DOHH2 (cell line): Measurements from ENCODE around the gene MRM1.
"Not testable (repeated sequence)": the region's sequence is repeated elsewhere in the genome, so short reads cannot be mapped to it uniquely, and the experiment has no call there.

Experiments
- H3F3A ChIP-seq: fragments of 200-600 bp; sonication (generic), shearing (Covaris generic); 2 replicates; pipeline ENCODE4 v1.6.0; 2016; ENCODE audit warnings: antibody characterized with exemption, mild to moderate bottlenecking; ENCODE audit not compliant: control insufficient read depth, insufficient read depth
- H3K27ac ChIP-seq: fragments of 200-600 bp; sonication (generic); 2 replicates; pipeline ENCODE4 v1.5.1; 2014; ENCODE audit warnings: low read depth, mild to moderate bottlenecking, low read length, moderate library complexity
- H3K27me3 ChIP-seq: fragments of 200-600 bp; sonication (generic); 2 replicates; pipeline ENCODE4 v1.6.1; 2014; ENCODE audit warnings: mild to moderate bottlenecking, low read length, mixed read lengths; ENCODE audit not compliant: control insufficient read depth
- H3K36me3 ChIP-seq: fragments of 200-600 bp; sonication (generic); 2 replicates; pipeline ENCODE4 v1.6.1; 2014; ENCODE audit warnings: mild to moderate bottlenecking, low read length, moderate library complexity, mixed read lengths; ENCODE audit not compliant: control insufficient read depth
- H3K4me1 ChIP-seq: fragments of 200-600 bp; sonication (generic); 2 replicates; pipeline ENCODE4 v1.6.1; 2014; ENCODE audit warnings: mild to moderate bottlenecking, low read length, mixed read lengths; ENCODE audit not compliant: control insufficient read depth
- H3K4me2 ChIP-seq: fragments of 200-600 bp; sonication (generic); 2 replicates; pipeline ENCODE4 v1.6.0; 2014; ENCODE audit warnings: mild to moderate bottlenecking, low read length, moderate library complexity
- H3K4me3 ChIP-seq: fragments of 200-600 bp; sonication (generic); 2 replicates; pipeline ENCODE4 v1.5.1; 2014; ENCODE audit warnings: mild to moderate bottlenecking, low read length, mixed read lengths
- H3K79me2 ChIP-seq: fragments of 200-600 bp; sonication (generic); 2 replicates; pipeline ENCODE4 v1.6.1; 2014; ENCODE audit warnings: mild to moderate bottlenecking, low read length, mixed read lengths; ENCODE audit not compliant: control insufficient read depth
- H3K9me2 ChIP-seq: fragments of 200-600 bp; sonication (generic); replicated peaks from 2 replicates; pipeline ENCODE4 v1.6.1; 2014; ENCODE audit warnings: mild to moderate bottlenecking, low read length, mixed read lengths; ENCODE audit not compliant: control insufficient read depth
- H3K9me3 ChIP-seq: fragments of 200-600 bp; sonication (generic); 2 replicates; pipeline ENCODE4 v1.6.1; 2014; ENCODE audit warnings: antibody characterized with exemption, low read length, mixed read lengths; ENCODE audit not compliant: control insufficient read depth, insufficient read depth
- H4K20me1 ChIP-seq: fragments of 200-600 bp; sonication (generic); 2 replicates; pipeline ENCODE4 v1.6.0; 2014; ENCODE audit warnings: low read depth, mild to moderate bottlenecking, antibody characterized with exemption, low read length, moderate library complexity; ENCODE audit not compliant: control insufficient read depth, insufficient read depth
- EZH2phosphoT487 ChIP-seq: fragments of 200-600 bp; sonication (generic); IDR thresholded peaks from 2 replicates; pipeline ENCODE4 v1.6.1; 2017; ENCODE audit warnings: borderline replicate concordance, mild to moderate bottlenecking, antibody characterized with exemption, low read length, moderate library complexity, mixed read lengths
- TF ChIP-seq, protein P1 (sequence below): fragments of 200-600 bp; sonication (generic); IDR thresholded peaks from one replicate; pipeline ENCODE4 v1.5.1; 2014; ENCODE audit warnings: antibody characterized with exemption, mild to moderate bottlenecking, low read depth, low read length; ENCODE audit not compliant: poor library complexity, severe bottlenecking

MRM1 gene

DNA sequence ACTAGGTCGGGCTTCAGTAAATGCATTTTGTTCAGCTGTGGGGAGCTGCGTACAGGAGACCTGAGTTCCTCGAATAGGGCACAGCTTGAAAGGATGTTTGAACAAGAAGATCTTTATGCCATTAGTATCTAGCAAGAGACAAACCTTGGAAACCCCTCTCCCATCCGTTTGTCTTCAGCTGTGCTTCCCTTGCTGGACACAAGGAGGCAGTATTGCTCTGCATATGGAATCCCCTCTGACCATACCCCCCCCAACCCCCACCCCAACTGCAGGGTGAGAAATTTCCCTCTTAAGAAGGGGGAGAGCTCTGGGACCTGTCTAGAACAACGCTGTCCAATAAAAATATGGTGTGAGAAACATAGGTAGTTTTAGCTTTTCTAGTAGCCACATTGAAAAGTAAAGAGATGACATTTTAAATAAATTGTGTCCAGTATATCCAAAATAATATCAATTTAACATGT, 1.6 kb downstream of the MRM1 start:
- Histone ChIP-seq H4K20me1 (peaks cover 17% of the 10 kb centered on the region; the same call in 1 of the 2 replicates), H3K27me3 (no peaks in the 10 kb centered on the region), H3K4me3 (peak overlapping the region; percentile 100), H3F3A (no peaks in the 10 kb centered on the region), H3K27ac (peak overlapping the region; percentile 43), H3K36me3 (peaks cover 36% of the 10 kb centered on the region), H3K9me2 (no peaks in the 10 kb centered on the region), H3K4me1 (peaks cover 31% of the 10 kb centered on the region), H3K4me2 (peak overlapping the region; percentile 75), H3K79me2 (peaks cover 60% of the 10 kb centered on the region), H3K9me3 (no peaks in the 10 kb centered on the region)
- TF ChIP-seq, protein P1, sequence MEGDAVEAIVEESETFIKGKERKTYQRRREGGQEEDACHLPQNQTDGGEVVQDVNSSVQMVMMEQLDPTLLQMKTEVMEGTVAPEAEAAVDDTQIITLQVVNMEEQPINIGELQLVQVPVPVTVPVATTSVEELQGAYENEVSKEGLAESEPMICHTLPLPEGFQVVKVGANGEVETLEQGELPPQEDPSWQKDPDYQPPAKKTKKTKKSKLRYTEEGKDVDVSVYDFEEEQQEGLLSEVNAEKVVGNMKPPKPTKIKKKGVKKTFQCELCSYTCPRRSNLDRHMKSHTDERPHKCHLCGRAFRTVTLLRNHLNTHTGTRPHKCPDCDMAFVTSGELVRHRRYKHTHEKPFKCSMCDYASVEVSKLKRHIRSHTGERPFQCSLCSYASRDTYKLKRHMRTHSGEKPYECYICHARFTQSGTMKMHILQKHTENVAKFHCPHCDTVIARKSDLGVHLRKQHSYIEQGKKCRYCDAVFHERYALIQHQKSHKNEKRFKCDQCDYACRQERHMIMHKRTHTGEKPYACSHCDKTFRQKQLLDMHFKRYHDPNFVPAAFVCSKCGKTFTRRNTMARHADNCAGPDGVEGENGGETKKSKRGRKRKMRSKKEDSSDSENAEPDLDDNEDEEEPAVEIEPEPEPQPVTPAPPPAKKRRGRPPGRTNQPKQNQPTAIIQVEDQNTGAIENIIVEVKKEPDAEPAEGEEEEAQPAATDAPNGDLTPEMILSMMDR: peak; percentile 83
- TF ChIP-seq EZH2phosphoT487: no peak

DNA sequence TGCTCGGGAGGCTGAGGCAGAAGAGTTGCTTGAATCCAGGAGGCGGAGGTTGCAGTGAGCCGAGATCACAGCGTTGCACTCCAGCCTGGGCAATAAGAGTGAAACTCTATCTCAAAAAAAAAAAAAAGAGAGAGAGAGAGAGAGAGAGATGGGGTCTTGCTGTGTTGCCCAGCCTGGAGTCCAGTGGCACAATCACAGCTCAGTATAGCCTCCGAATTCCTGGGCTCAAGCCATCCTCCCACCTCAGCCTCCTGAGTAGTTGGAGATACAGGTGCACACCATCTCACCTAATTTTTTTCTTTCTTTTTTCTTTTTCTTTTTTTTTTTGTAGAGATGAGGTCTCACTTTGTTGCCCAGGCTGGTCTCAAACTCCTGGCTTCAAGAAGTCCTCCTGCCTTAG, 3.6 kb downstream of the MRM1 start:
- not testable (repeated sequence) for H3K27me3 ChIP-seq, H3K9me2 ChIP-seq, H3K4me3 ChIP-seq, H3F3A ChIP-seq, H3K27ac ChIP-seq, H3K9me3 ChIP-seq
- Histone ChIP-seq H3K79me2 (peaks cover 77% of the 10 kb centered on the region), H3K4me1 (peaks cover 30% of the 10 kb centered on the region), H4K20me1 (peaks cover 18% of the 10 kb centered on the region; the same call in 1 of the 2 replicates), H3K36me3 (peaks cover 52% of the 10 kb centered on the region), H3K4me2 (peak overlapping the region; percentile 6; the same call in 1 of the 2 replicates)

DNA sequence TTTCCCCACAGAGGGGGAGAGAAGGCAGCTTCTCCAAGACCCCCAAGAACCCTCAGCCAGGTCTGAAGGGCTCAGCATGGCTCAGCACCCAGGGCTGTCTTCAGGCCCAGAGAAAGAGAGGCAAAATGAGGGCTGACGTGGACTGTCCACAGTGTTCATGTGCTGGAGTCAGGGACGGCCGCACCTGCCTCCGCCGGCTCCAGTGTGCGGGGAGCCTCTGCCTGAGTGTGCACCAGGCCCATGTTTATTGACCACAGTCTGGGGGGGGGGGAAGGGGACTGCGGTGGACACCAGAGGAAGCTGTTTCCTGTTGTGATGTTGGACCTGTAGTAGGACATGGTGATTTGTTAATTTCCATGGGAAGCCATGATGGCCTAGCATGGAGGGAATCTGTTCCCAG, 6.9 kb downstream of the MRM1 start:
- H3K4me2 ChIP-seq: no peak overlapping the region
- no peak for TF ChIP-seq EZH2phosphoT487
- TF ChIP-seq, protein P1: no peak
- no peak overlapping the region for H3K4me3 ChIP-seq
- peaks cover 18% of the 10 kb centered on the region; the same call in 1 of the 2 replicates for H4K20me1 ChIP-seq
- H3F3A ChIP-seq: no peaks in the 10 kb centered on the region
- peaks cover 58% of the 10 kb centered on the region for H3K79me2 ChIP-seq
- H3K9me2 ChIP-seq: no peaks in the 10 kb centered on the region
- peaks cover 15% of the 10 kb centered on the region for H3K4me1 ChIP-seq
- H3K27ac ChIP-seq: no peak overlapping the region
- H3K27me3 ChIP-seq: no peaks in the 10 kb centered on the region
- H3K9me3 ChIP-seq: no peaks in the 10 kb centered on the region
- peaks cover 39% of the 10 kb centered on the region for H3K36me3 ChIP-seq

DNA sequence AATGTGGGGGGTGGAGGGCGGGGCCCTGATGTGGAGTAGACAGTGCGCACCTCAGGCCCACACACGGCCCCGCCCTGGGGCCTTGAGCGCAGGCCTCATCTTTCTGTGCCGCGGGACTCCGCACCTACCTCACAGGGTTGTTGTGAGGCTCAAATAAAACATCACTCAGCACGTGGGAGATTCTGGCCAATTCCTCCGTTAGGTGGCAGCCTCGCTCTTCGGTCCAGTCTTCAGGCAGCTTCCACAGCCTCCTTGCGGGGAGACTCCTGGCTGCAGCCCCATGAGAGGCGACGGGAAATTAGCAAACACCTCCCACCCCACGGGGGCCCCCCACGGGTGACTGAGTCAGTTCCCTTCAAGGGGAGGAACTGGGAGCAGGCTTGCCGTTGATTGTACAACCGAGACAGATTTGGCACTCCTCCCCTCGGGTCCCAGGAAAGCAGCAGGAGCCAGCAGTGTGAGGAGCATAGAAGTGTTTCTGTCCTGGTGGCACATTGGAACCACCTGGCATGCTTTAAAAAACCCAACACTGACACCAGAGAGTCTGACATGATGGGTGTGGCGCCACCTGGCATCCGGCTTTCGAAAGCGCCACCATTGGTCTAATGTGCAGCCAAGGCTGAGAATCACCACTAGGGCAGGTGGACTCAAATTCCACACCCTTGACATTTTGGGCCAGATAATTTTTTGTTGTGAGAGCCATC, 7.6 kb downstream of the MRM1 start:
- H3K36me3 ChIP-seq: peaks cover 36% of the 10 kb centered on the region
- H3K4me2 ChIP-seq: no peak overlapping the region
- no peak overlapping the region for H3K4me3 ChIP-seq
- H3K9me2 ChIP-seq: no peaks in the 10 kb centered on the region
- no peaks in the 10 kb centered on the region for H3K27me3 ChIP-seq
- no peaks in the 10 kb centered on the region for H3F3A ChIP-seq
- no peak overlapping the region for H3K27ac ChIP-seq
- no peak for TF ChIP-seq EZH2phosphoT487
- TF ChIP-seq, protein P1: peak; percentile 55
- no peaks in the 10 kb centered on the region for H3K9me3 ChIP-seq
- H4K20me1 ChIP-seq: peaks cover 15% of the 10 kb centered on the region; the same call in 1 of the 2 replicates
- peaks cover 11% of the 10 kb centered on the region for H3K4me1 ChIP-seq
- H3K79me2 ChIP-seq: peaks cover 52% of the 10 kb centered on the region
